ENCODE measurements around the gene NAV3.
A peak's percentile ranks its signal among the peaks of the same experiment; 100 is the strongest.

Gene NAV3

GRCh38 chr12:77821699-77822203 lies 8.9 kb upstream of the NAV3 start:
- Histone ChIP-seq H3K79me1 (replicated peaks; ENCODE audit: low read length, poor library complexity, severe bottlenecking) (no peaks in the 10 kb centered on the region), H3K27me3 (ENCODE audit: control insufficient read depth in 1 of 2, insufficient read depth in 1 of 2, low read length in 2 of 2) (no peaks in the 10 kb centered on the region), H2BK15ac (ENCODE audit: low read depth, poor library complexity, severe bottlenecking) (no peak overlapping the region), H3K36me3 (ENCODE audit: control insufficient read depth in 1 of 2, insufficient read depth in 2 of 2, low read depth in 1 of 2, low read length in 2 of 2) (no peaks in the 10 kb centered on the region), H2BK120ac (ENCODE audit: low read depth, low read length) (no peak overlapping the region), H3K4me1 (ENCODE audit: control insufficient read depth, insufficient read depth, low read depth, low read length) (no peaks in the 10 kb centered on the region), H3K18ac (ENCODE audit: low read depth in 1 of 2, low read length in 2 of 2) (no peak overlapping the region), H2BK12ac (ENCODE audit: low read length in 2 of 2) (no peak overlapping the region), H3K14ac (ENCODE audit: low read length in 2 of 2) (no peak overlapping the region), H3K4me2 (ENCODE audit: low read length, poor library complexity, severe bottlenecking) (no peak overlapping the region), H4K91ac (ENCODE audit: low read length) (no peak overlapping the region), H2BK5ac (ENCODE audit: low read depth, low read length, poor library complexity, severe bottlenecking) (no peak overlapping the region), H3K9me3 (ENCODE audit: control insufficient read depth, low read length) (no peaks in the 10 kb centered on the region), H2AK5ac (ENCODE audit: low read length, severe bottlenecking) (no peak overlapping the region), H4K8ac (ENCODE audit: low read length) (no peak overlapping the region), H3K27ac (ENCODE audit: low read length, poor library complexity, severe bottlenecking) (no peak overlapping the region), H3K4ac (ENCODE audit: low read depth in 1 of 2, low read length in 2 of 2) (no peak overlapping the region), H3K9ac (ENCODE audit: low read length) (no peak overlapping the region), H2AFZ (ENCODE audit: low read depth, low read length) (no peak overlapping the region), H3K23ac (ENCODE audit: low read length in 2 of 2) (no peak overlapping the region), H3K4me3 (ENCODE audit: insufficient read depth in 1 of 2, low read depth in 1 of 2, low read length in 2 of 2) (no peak overlapping the region)
- no CpG with 5 or more reads among the region's 2 CpGs for WGBS
- no peak for DNase-seq

DNA sequence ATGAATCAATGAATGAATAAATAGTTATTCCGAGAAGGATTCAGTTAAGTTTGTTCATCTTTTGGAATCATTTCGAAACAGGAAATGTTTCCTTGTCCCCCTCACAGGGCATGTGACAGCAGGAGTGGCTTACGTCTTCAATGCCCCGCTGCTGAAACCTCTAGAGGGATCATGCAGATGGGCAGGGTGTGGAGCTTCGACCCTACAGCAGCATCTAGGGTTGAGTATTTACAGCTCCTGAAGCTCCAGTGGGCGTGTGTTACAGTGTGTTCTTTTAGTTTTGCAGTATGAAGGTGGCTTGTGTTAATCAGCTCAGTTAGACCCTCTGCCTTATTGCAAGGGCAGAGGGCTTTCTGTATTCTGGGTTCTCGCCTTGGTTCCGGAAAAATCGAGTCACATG lies 2.6 kb downstream of the NAV3 start:
- Histone ChIP-seq H3K18ac (ENCODE audit: low read depth in 1 of 2, low read length in 2 of 2) (no peak overlapping the region), H2BK120ac (ENCODE audit: low read depth, low read length) (no peak overlapping the region), H3K36me3 (ENCODE audit: control insufficient read depth in 1 of 2, insufficient read depth in 2 of 2, low read depth in 1 of 2, low read length in 2 of 2) (no peaks in the 10 kb centered on the region), H3K4ac (ENCODE audit: low read depth in 1 of 2, low read length in 2 of 2) (peak overlapping the region in 1 of 2 experiments; percentile 67), H3K4me1 (ENCODE audit: control insufficient read depth, insufficient read depth, low read depth, low read length) (no peaks in the 10 kb centered on the region), H4K91ac (ENCODE audit: low read length) (no peak overlapping the region), H2AK5ac (ENCODE audit: low read length, severe bottlenecking) (no peak overlapping the region), H3K14ac (ENCODE audit: low read length in 2 of 2) (no peak overlapping the region), H2AFZ (ENCODE audit: low read depth, low read length) (no peak overlapping the region), H3K79me1 (replicated peaks; ENCODE audit: low read length, poor library complexity, severe bottlenecking) (no peaks in the 10 kb centered on the region), H3K9me3 (ENCODE audit: control insufficient read depth, low read length) (no peaks in the 10 kb centered on the region), H3K23ac (ENCODE audit: low read length in 2 of 2) (no peak overlapping the region), H3K9ac (ENCODE audit: low read length) (no peak overlapping the region), H3K27me3 (ENCODE audit: control insufficient read depth in 1 of 2, insufficient read depth in 1 of 2, low read length in 2 of 2) (no peaks in the 10 kb centered on the region), H2BK5ac (ENCODE audit: low read depth, low read length, poor library complexity, severe bottlenecking) (no peak overlapping the region), H4K8ac (ENCODE audit: low read length) (peak overlapping the region; percentile 12), H3K4me3 (ENCODE audit: insufficient read depth in 1 of 2, low read depth in 1 of 2, low read length in 2 of 2) (no peak overlapping the region), H2BK12ac (ENCODE audit: low read length in 2 of 2) (peak overlapping the region; percentile 18 to 38), H2BK15ac (ENCODE audit: low read depth, poor library complexity, severe bottlenecking) (no peak overlapping the region), H3K27ac (ENCODE audit: low read length, poor library complexity, severe bottlenecking) (no peak overlapping the region), H3K4me2 (ENCODE audit: low read length, poor library complexity, severe bottlenecking) (no peak overlapping the region)
- DNase-seq, result no peak
- 78% methylated on average over 9 of the region's 9 CpGs for WGBS

GRCh38 chr12:77834618-77835017 lies 3.9 kb downstream of the NAV3 start:
- no peaks in the 10 kb centered on the region for H3K27me3 ChIP-seq (ENCODE audit: control insufficient read depth in 1 of 2, insufficient read depth in 1 of 2, low read length in 2 of 2)

GRCh38 chr12:77835969-77836368 lies 5.3 kb downstream of the NAV3 start:
- DNase-seq, result no peak
- no peaks in the 10 kb centered on the region for H3K27me3 ChIP-seq (ENCODE audit: control insufficient read depth in 1 of 2, insufficient read depth in 1 of 2, low read length in 2 of 2)
- no peak overlapping the region for H3K4me3 ChIP-seq (ENCODE audit: insufficient read depth in 1 of 2, low read depth in 1 of 2, low read length in 2 of 2)
- H4K91ac ChIP-seq (ENCODE audit: low read length), result no peak overlapping the region
- H3K14ac ChIP-seq (ENCODE audit: low read length in 2 of 2), result no peak overlapping the region
- no peak overlapping the region for H3K9ac ChIP-seq (ENCODE audit: low read length)
- no peak overlapping the region for H2BK15ac ChIP-seq (ENCODE audit: low read depth, poor library complexity, severe bottlenecking)
- H2BK120ac ChIP-seq (ENCODE audit: low read depth, low read length), result no peak overlapping the region
- no peaks in the 10 kb centered on the region for H3K79me1 ChIP-seq (replicated peaks; ENCODE audit: low read length, poor library complexity, severe bottlenecking)
- H2AK5ac ChIP-seq (ENCODE audit: low read length, severe bottlenecking), result no peak overlapping the region
- H2BK5ac ChIP-seq (ENCODE audit: low read depth, low read length, poor library complexity, severe bottlenecking), result no peak overlapping the region
- H3K36me3 ChIP-seq (ENCODE audit: control insufficient read depth in 1 of 2, insufficient read depth in 2 of 2, low read depth in 1 of 2, low read length in 2 of 2), result no peaks in the 10 kb centered on the region
- H2BK12ac ChIP-seq (ENCODE audit: low read length in 2 of 2), result no peak overlapping the region
- no peak overlapping the region for H3K4ac ChIP-seq (ENCODE audit: low read depth in 1 of 2, low read length in 2 of 2)
- no peak overlapping the region for H3K18ac ChIP-seq (ENCODE audit: low read depth in 1 of 2, low read length in 2 of 2)
- no peaks in the 10 kb centered on the region for H3K9me3 ChIP-seq (ENCODE audit: control insufficient read depth, low read length)
- H2AFZ ChIP-seq (ENCODE audit: low read depth, low read length), result no peak overlapping the region
- no peaks in the 10 kb centered on the region for H3K4me1 ChIP-seq (ENCODE audit: control insufficient read depth, insufficient read depth, low read depth, low read length)
- no peak overlapping the region for H4K8ac ChIP-seq (ENCODE audit: low read length)
- no peak overlapping the region for H3K23ac ChIP-seq (ENCODE audit: low read length in 2 of 2)
- H3K27ac ChIP-seq (ENCODE audit: low read length, poor library complexity, severe bottlenecking), result no peak overlapping the region
- H3K4me2 ChIP-seq (ENCODE audit: low read length, poor library complexity, severe bottlenecking), result no peak overlapping the region

More at GRCh38 chr12:77834618-77835017, 3.9 kb downstream of the NAV3 start:
- H3K27ac ChIP-seq (ENCODE audit: low read length, poor library complexity, severe bottlenecking), result no peak overlapping the region
- no peak overlapping the region for H3K23ac ChIP-seq (ENCODE audit: low read length in 2 of 2)
- H3K4me3 ChIP-seq (ENCODE audit: insufficient read depth in 1 of 2, low read depth in 1 of 2, low read length in 2 of 2), result no peak overlapping the region
- H3K14ac ChIP-seq (ENCODE audit: low read length in 2 of 2), result no peak overlapping the region
- H2AK5ac ChIP-seq (ENCODE audit: low read length, severe bottlenecking), result no peak overlapping the region
- no peak overlapping the region for H2BK15ac ChIP-seq (ENCODE audit: low read depth, poor library complexity, severe bottlenecking)
- no peak overlapping the region for H2AFZ ChIP-seq (ENCODE audit: low read depth, low read length)
- H3K18ac ChIP-seq (ENCODE audit: low read depth in 1 of 2, low read length in 2 of 2), result no peak overlapping the region
- no peaks in the 10 kb centered on the region for H3K4me1 ChIP-seq (ENCODE audit: control insufficient read depth, insufficient read depth, low read depth, low read length)
- no peak for DNase-seq
- H3K79me1 ChIP-seq (replicated peaks; ENCODE audit: low read length, poor library complexity, severe bottlenecking), result no peaks in the 10 kb centered on the region
- no peak overlapping the region for H4K8ac ChIP-seq (ENCODE audit: low read length)
- no peaks in the 10 kb centered on the region for H3K9me3 ChIP-seq (ENCODE audit: control insufficient read depth, low read length)
- 100% methylated on average over 2 of the region's 2 CpGs for WGBS
- no peak overlapping the region for H2BK5ac ChIP-seq (ENCODE audit: low read depth, low read length, poor library complexity, severe bottlenecking)
- no peak overlapping the region for H3K4ac ChIP-seq (ENCODE audit: low read depth in 1 of 2, low read length in 2 of 2)
- no peak overlapping the region for H3K4me2 ChIP-seq (ENCODE audit: low read length, poor library complexity, severe bottlenecking)
- no peak overlapping the region for H3K9ac ChIP-seq (ENCODE audit: low read length)
- no peak overlapping the region for H2BK12ac ChIP-seq (ENCODE audit: low read length in 2 of 2)
- H3K36me3 ChIP-seq (ENCODE audit: control insufficient read depth in 1 of 2, insufficient read depth in 2 of 2, low read depth in 1 of 2, low read length in 2 of 2), result no peaks in the 10 kb centered on the region
- H2BK120ac ChIP-seq (ENCODE audit: low read depth, low read length), result no peak overlapping the region
- H4K91ac ChIP-seq (ENCODE audit: low read length), result no peak overlapping the region

All from mesenchymal stem cell (in vitro differentiated cells and primary cell).